Measurements from ENCODE around the gene FBXO3. TPM values are rescaled to one million over a fixed set of nuclear protein-coding genes. Genes with fewer than 3 reads are reported as not detected.
A peak's percentile ranks its signal among the peaks of the same experiment; 100 is the strongest.
"Not testable (repeated sequence)": the region's sequence is repeated elsewhere in the genome, so short reads cannot be mapped to it uniquely, and the experiment has no call there.

FBXO3 gene
- 10 to 100 TPM; 27.3 to 43.9 (median 34.4) TPM for total RNA-seq

- H3K36me3 ChIP-seq, result peaks cover 0 to 15% (median 0%) of the 10 kb centered on the region in 3 donors
These were observed at the start of gene FBXO3 for GRCh38 chr11:33773987-33774735. FBXO3 (minus strand) TSS chr11:33774520; CDS start chr11:33774497, 23 bp downstream.

GRCh38 chr11:33822981-33823380, 48.7 kb upstream of the FBXO3 start:
- H3K27me3 ChIP-seq, result peaks cover 0 to 88% (median 0%) of the 10 kb centered on the region in 4 donors

More at GRCh38 chr11:33773987-33774735, at the start of gene FBXO3:
- 0 to 3% methylated on average over 1 to 16 of the region's 64 CpGs for WGBS, 2 donors
- H3K4me1 ChIP-seq, result peaks cover 9 to 69% (median 27%) of the 10 kb centered on the region in 3 donors
- no peaks in the 10 kb centered on the region for H3K9me3 ChIP-seq
- peak within 1 kb of the TSS; percentile 84 to 94 (median 91) for H3K27ac ChIP-seq
- peak; percentile 63 for DNase-seq
- peak within 1 kb of the TSS; percentile 78 to 97 (median 90) for H3K4me3 ChIP-seq
- TF ChIP-seq POLR2A (IDR thresholded peaks at IDR 0.05), result peak in 2 of 4 donors; percentile 47 to 48
- TF ChIP-seq CTCF (IDR thresholded peaks at IDR 0.05), result no peak
- intact Hi-C loops (cut with DNase I), result no loop called here
- H3K27me3 ChIP-seq, result peaks cover 0 to 12% (median 0%) of the 10 kb centered on the region in 4 donors

GRCh38 chr11:33819278-33820035, 45.1 kb upstream of the FBXO3 start:
- H3K27me3 ChIP-seq, result peaks cover 0 to 77% (median 0%) of the 10 kb centered on the region in 4 donors
- no peaks in the 10 kb centered on the region for H3K36me3 ChIP-seq
- H3K9me3 ChIP-seq, result no peaks in the 10 kb centered on the region
- no peak for DNase-seq
- H3K4me3 ChIP-seq, result no peak overlapping the region
- no peak overlapping the region for H3K27ac ChIP-seq
- TF ChIP-seq POLR2A (IDR thresholded peaks at IDR 0.05) (no peak), CTCF (IDR thresholded peaks at IDR 0.05) (no peak)
- WGBS, 2 donors, result 58 to 63% methylated on average over 13 to 14 of the region's 16 CpGs
- no peaks in the 10 kb centered on the region for H3K4me1 ChIP-seq
- intact Hi-C loops (cut with DNase I), result no loop called here

More at GRCh38 chr11:33822981-33823380, 48.7 kb upstream of the FBXO3 start:
- H3K27ac ChIP-seq; H3K36me3 ChIP-seq; H3K4me1 ChIP-seq; intact Hi-C loops (cut with DNase I); H3K9me3 ChIP-seq; H3K4me3 ChIP-seq; DNase-seq: not testable (repeated sequence)
- 45 to 55% methylated on average over 3 of the region's 3 CpGs for WGBS, 2 donors

- no peaks in the 10 kb centered on the region for H3K9me3 ChIP-seq
- no peaks in the 10 kb centered on the region for H3K4me1 ChIP-seq
- no peak for DNase-seq
- no peak overlapping the region for H3K27ac ChIP-seq
- no peak for TF ChIP-seq POLR2A (IDR thresholded peaks at IDR 0.05)
- TF ChIP-seq CTCF (IDR thresholded peaks at IDR 0.05), result peak; percentile 78 to 97 (median 87)
- peaks cover 0 to 30% (median 0%) of the 10 kb centered on the region in 4 donors for H3K27me3 ChIP-seq
- WGBS, 2 donors, result 24 to 27% methylated on average over 9 to 11 of the region's 12 CpGs
- H3K36me3 ChIP-seq, result no peaks in the 10 kb centered on the region
- no peak overlapping the region for H3K4me3 ChIP-seq
- intact Hi-C loops (cut with DNase I), result no loop called here
These were observed 34.0 kb upstream of the FBXO3 start for GRCh38 chr11:33808228-33808828.

DNA sequence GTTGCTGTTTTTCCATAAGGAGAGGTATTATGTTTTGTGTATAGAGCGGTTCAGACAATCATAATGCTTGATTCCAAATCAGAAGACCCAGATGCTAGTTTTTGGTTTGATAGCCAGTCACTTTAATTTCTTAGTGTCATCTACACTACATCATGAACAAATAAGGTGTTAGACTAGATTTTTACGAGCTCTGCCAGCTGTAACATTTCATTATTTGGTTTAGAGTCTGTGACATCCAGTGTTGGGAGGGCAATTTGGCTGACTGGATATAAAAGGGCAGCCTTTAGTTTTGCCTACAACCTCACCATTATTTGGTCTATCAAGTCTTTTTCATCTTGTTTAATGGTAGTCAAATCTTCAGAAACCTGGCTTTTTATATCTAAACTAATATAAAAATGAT, 30.2 kb upstream of the FBXO3 start:
- DNase-seq, result no peak
- 76 to 90% methylated on average over 2 of the region's 2 CpGs for WGBS, 2 donors
- intact Hi-C loops (cut with DNase I), result no loop called here

More for the DNA sequence above, 30.2 kb upstream of the FBXO3 start:
- no peak for TF ChIP-seq POLR2A (IDR thresholded peaks at IDR 0.05)
- TF ChIP-seq CTCF (IDR thresholded peaks at IDR 0.05), result no peak
- H3K4me3 ChIP-seq, result no peak overlapping the region
- H3K27ac ChIP-seq, result no peak overlapping the region
- H3K9me3 ChIP-seq, result no peaks in the 10 kb centered on the region
- H3K27me3 ChIP-seq, result peaks cover 0 to 68% (median 6%) of the 10 kb centered on the region in 4 donors
- H3K4me1 ChIP-seq, result peaks cover 4 to 13% (median 8%) of the 10 kb centered on the region in 3 donors
- no peaks in the 10 kb centered on the region for H3K36me3 ChIP-seq

Data from esophagus squamous epithelium (tissue), 5 donors.